ENCODE measurements around the gene VHLL.

VHLL gene

DNA sequence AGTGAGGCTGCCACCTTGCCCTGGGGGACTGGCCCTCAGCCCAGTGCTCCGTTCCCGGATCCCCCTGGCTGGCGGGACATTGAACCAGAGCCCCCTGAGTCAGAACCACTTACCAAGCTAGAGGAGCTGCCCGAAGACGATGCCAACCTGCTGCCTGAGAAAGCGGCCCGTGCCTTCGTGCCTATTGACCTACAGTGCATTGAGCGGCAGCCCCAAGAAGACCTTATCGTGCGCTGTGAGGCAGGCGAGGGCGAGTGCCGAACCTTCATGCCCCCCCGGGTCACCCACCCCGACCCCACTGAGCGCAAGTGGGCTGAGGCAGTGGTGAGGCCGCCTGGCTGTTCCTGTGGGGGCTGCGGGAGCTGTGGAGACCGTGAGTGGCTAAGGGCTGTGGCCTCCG lies 13.7 kb downstream of the VHLL start:
- Histone ChIP-seq H3K4me2 (ENCODE audit: insufficient read depth, low read length, poor library complexity, severe bottlenecking) (no peak overlapping the region), H4K91ac (ENCODE audit: low read depth, low read length, poor library complexity) (no peak overlapping the region), H3K36me3 (replicated peaks in 1 of 2; ENCODE audit: control insufficient read depth in 2 of 2, insufficient read depth in 2 of 2, low read length in 2 of 2) (peaks cover 0 to 6% of the 10 kb centered on the region in 2 donors), H3K14ac (ENCODE audit: low read length) (no peak overlapping the region), H2BK12ac (ENCODE audit: low read length) (no peak overlapping the region), H3K4me1 (ENCODE audit: control insufficient read depth in 2 of 2, insufficient read depth in 1 of 2, low read depth in 1 of 2, low read length in 2 of 2) (peaks cover 11 to 12% of the 10 kb centered on the region in 2 donors), H3K9ac (ENCODE audit: low read depth, low read length, poor library complexity) (peak overlapping the region; percentile 31), H3K18ac (ENCODE audit: low read length) (no peak overlapping the region), H2BK15ac (ENCODE audit: low read length) (no peak overlapping the region), H3K23ac (ENCODE audit: low read depth, low read length, poor library complexity) (no peak overlapping the region), H3K9me3 (replicated peaks in 1 of 2; ENCODE audit: control insufficient read depth in 2 of 2, insufficient read depth in 1 of 2, low read depth in 1 of 2, low read length in 2 of 2) (no peaks in the 10 kb centered on the region), H3K4me3 (ENCODE audit: low read length in 2 of 2) (no peak overlapping the region), H2BK120ac (ENCODE audit: low read depth, low read length) (no peak overlapping the region), H3K79me1 (ENCODE audit: low read depth, low read length) (peaks cover 4% of the 10 kb centered on the region), H2AFZ (ENCODE audit: low read length) (no peak overlapping the region), H3K4ac (ENCODE audit: low read length) (no peak overlapping the region), H3K27me3 (ENCODE audit: control insufficient read depth in 3 of 3, insufficient read depth in 3 of 3, low read depth in 1 of 3, low read length in 3 of 3) (no peaks in the 10 kb centered on the region), H2AK5ac (ENCODE audit: low read depth, low read length) (no peak overlapping the region), H4K8ac (ENCODE audit: low read depth, low read length) (no peak overlapping the region), H3K27ac (replicated peaks; ENCODE audit: low read length) (no peak overlapping the region), H2BK5ac (ENCODE audit: low read length) (no peak overlapping the region)
- no CpG with 5 or more reads among the region's 21 CpGs for WGBS, 2 donors (ENCODE audit: extremely low coverage in 2 of 2, insufficient read length in 2 of 2, insufficient replicate concordance in 1 of 2)
- DNase-seq (ENCODE audit: low spot score) = no peak

DNA sequence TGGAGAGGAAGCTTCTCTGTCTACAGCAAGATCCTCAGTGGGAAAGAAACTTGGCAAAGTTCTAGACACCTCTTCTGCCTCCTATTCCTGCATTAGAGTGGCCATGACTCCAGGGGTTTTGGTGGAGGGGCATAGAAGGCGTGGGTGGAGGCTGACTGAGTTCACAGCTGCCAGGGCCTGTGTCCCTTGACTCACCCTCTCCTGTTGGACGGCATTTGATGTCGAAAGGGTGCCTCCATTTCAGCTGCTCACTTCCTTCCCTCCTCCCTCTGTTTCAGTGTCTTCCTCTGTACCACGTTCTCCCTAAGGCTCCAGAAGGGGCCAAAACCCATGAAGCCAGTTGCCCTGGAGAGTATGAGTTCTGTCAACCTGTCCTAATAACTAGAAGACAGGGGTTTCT lies 14.3 kb downstream of the VHLL start:
- H3K4me1 ChIP-seq (ENCODE audit: control insufficient read depth in 2 of 2, insufficient read depth in 1 of 2, low read depth in 1 of 2, low read length in 2 of 2) = peaks cover 11 to 12% of the 10 kb centered on the region in 2 donors
- no peak for DNase-seq (ENCODE audit: low spot score)
- peaks cover 4 to 13% of the 10 kb centered on the region in 2 donors for H3K36me3 ChIP-seq (replicated peaks in 1 of 2; ENCODE audit: control insufficient read depth in 2 of 2, insufficient read depth in 2 of 2, low read length in 2 of 2)
- no peak overlapping the region for H2BK12ac ChIP-seq (ENCODE audit: low read length)
- no CpG with 5 or more reads among the region's 4 CpGs for WGBS, 2 donors (ENCODE audit: extremely low coverage in 2 of 2, insufficient read length in 2 of 2, insufficient replicate concordance in 1 of 2)
- H3K4ac ChIP-seq (ENCODE audit: low read length) = no peak overlapping the region
- H3K4me3 ChIP-seq (ENCODE audit: low read length in 2 of 2) = peak overlapping the region in 1 of 2 donors; percentile 23
- no peak overlapping the region for H4K91ac ChIP-seq (ENCODE audit: low read depth, low read length, poor library complexity)
- no peak overlapping the region for H4K8ac ChIP-seq (ENCODE audit: low read depth, low read length)
- no peak overlapping the region for H3K27ac ChIP-seq (replicated peaks; ENCODE audit: low read length)
- H2BK5ac ChIP-seq (ENCODE audit: low read length) = no peak overlapping the region
- no peak overlapping the region for H3K23ac ChIP-seq (ENCODE audit: low read depth, low read length, poor library complexity)
- H3K9ac ChIP-seq (ENCODE audit: low read depth, low read length, poor library complexity) = no peak overlapping the region
- no peak overlapping the region for H2BK120ac ChIP-seq (ENCODE audit: low read depth, low read length)
- H2AK5ac ChIP-seq (ENCODE audit: low read depth, low read length) = no peak overlapping the region
- no peak overlapping the region for H3K14ac ChIP-seq (ENCODE audit: low read length)
- no peaks in the 10 kb centered on the region for H3K9me3 ChIP-seq (replicated peaks in 1 of 2; ENCODE audit: control insufficient read depth in 2 of 2, insufficient read depth in 1 of 2, low read depth in 1 of 2, low read length in 2 of 2)
- H3K18ac ChIP-seq (ENCODE audit: low read length) = no peak overlapping the region
- peaks cover 4% of the 10 kb centered on the region for H3K79me1 ChIP-seq (ENCODE audit: low read depth, low read length)
- H3K27me3 ChIP-seq (ENCODE audit: control insufficient read depth in 3 of 3, insufficient read depth in 3 of 3, low read depth in 1 of 3, low read length in 3 of 3) = no peaks in the 10 kb centered on the region
- no peak overlapping the region for H2BK15ac ChIP-seq (ENCODE audit: low read length)
- H2AFZ ChIP-seq (ENCODE audit: low read length) = no peak overlapping the region
- H3K4me2 ChIP-seq (ENCODE audit: insufficient read depth, low read length, poor library complexity, severe bottlenecking) = no peak overlapping the region

DNA sequence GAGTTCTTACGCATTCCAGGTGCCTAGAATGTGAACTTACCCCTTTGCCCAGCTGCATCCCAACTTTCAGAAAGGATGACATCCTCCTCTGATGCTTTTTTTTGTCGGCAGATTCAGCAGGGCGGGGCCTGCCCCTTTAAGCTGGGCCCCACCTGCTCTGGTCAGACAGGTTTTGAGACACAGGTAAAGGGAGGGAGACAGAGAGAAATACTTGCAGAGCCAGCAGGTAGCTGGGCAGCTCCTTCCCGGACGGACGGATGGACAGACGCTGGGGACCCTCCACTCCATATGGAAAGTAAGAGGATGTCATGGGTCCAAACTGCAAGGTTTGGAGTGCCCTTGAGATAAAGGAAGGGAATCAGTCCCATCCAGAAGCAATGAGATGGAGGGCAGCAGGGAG lies 15.0 kb downstream of the VHLL start, which contains the start of gene TMEM79:
TMEM79 (plus strand) TSS at position 214 of the 400 bp plus-strand sequence. CDS start 902 bp downstream, outside the sequence.
- Histone ChIP-seq H4K8ac (ENCODE audit: low read depth, low read length) (peak within 1 kb of the TSS; percentile 19), H3K36me3 (replicated peaks in 1 of 2; ENCODE audit: control insufficient read depth in 2 of 2, insufficient read depth in 2 of 2, low read length in 2 of 2) (peaks cover 6 to 19% of the 10 kb centered on the region in 2 donors), H3K4me2 (ENCODE audit: insufficient read depth, low read length, poor library complexity, severe bottlenecking) (peak within 1 kb of the TSS; percentile 45), H3K4ac (ENCODE audit: low read length) (no peak within 1 kb of the TSS), H3K27me3 (ENCODE audit: control insufficient read depth in 3 of 3, insufficient read depth in 3 of 3, low read depth in 1 of 3, low read length in 3 of 3) (no peaks in the 10 kb centered on the region), H2BK120ac (ENCODE audit: low read depth, low read length) (no peak within 1 kb of the TSS), H2BK5ac (ENCODE audit: low read length) (no peak within 1 kb of the TSS), H3K4me3 (ENCODE audit: low read length in 2 of 2) (peak within 1 kb of the TSS; percentile 79 to 84), H4K91ac (ENCODE audit: low read depth, low read length, poor library complexity) (no peak within 1 kb of the TSS), H3K4me1 (ENCODE audit: control insufficient read depth in 2 of 2, insufficient read depth in 1 of 2, low read depth in 1 of 2, low read length in 2 of 2) (peaks cover 11 to 12% of the 10 kb centered on the region in 2 donors), H3K79me1 (ENCODE audit: low read depth, low read length) (peaks cover 4% of the 10 kb centered on the region), H3K27ac (replicated peaks; ENCODE audit: low read length) (no peak within 1 kb of the TSS), H3K14ac (ENCODE audit: low read length) (no peak within 1 kb of the TSS), H3K23ac (ENCODE audit: low read depth, low read length, poor library complexity) (no peak within 1 kb of the TSS), H3K18ac (ENCODE audit: low read length) (no peak within 1 kb of the TSS), H2AFZ (ENCODE audit: low read length) (peak within 1 kb of the TSS; percentile 96), H2BK12ac (ENCODE audit: low read length) (no peak within 1 kb of the TSS), H3K9ac (ENCODE audit: low read depth, low read length, poor library complexity) (no peak within 1 kb of the TSS), H3K9me3 (replicated peaks in 1 of 2; ENCODE audit: control insufficient read depth in 2 of 2, insufficient read depth in 1 of 2, low read depth in 1 of 2, low read length in 2 of 2) (no peaks in the 10 kb centered on the region), H2AK5ac (ENCODE audit: low read depth, low read length) (no peak within 1 kb of the TSS), H2BK15ac (ENCODE audit: low read length) (no peak within 1 kb of the TSS)
- no CpG with 5 or more reads among the region's 7 CpGs for WGBS, 2 donors (ENCODE audit: extremely low coverage in 2 of 2, insufficient read length in 2 of 2, insufficient replicate concordance in 1 of 2)
- no peak for DNase-seq (ENCODE audit: low spot score)

DNA sequence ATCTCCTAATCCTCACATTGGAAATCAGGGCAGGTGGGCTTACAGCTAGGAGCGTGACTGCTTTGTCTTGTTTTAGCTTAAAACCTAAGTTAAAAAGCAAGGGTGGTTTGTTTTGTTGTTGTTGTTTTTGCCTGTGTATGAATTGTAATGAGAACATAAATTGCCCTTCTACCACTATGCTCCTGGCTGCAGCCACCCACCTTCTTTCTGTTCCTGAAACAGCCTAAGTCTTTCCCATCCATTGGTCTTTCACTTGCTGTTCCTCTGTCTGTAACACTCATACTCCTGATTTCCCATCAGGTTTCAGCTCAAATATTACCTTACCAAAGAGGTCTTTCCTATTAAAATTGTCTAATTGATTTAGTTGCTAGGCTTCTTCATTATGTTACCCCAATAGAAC lies 15.6 kb downstream of the VHLL start:
- Histone ChIP-seq H3K27ac (replicated peaks; ENCODE audit: low read length) (no peak overlapping the region), H2BK15ac (ENCODE audit: low read length) (no peak overlapping the region), H4K91ac (ENCODE audit: low read depth, low read length, poor library complexity) (no peak overlapping the region), H2AFZ (ENCODE audit: low read length) (peak overlapping the region; percentile 96), H4K8ac (ENCODE audit: low read depth, low read length) (peak overlapping the region; percentile 19), H3K36me3 (replicated peaks in 1 of 2; ENCODE audit: control insufficient read depth in 2 of 2, insufficient read depth in 2 of 2, low read length in 2 of 2) (peaks cover 11 to 25% of the 10 kb centered on the region in 2 donors), H2BK5ac (ENCODE audit: low read length) (no peak overlapping the region), H3K4me3 (ENCODE audit: low read length in 2 of 2) (peak overlapping the region; percentile 79 to 84), H3K27me3 (ENCODE audit: control insufficient read depth in 3 of 3, insufficient read depth in 3 of 3, low read depth in 1 of 3, low read length in 3 of 3) (no peaks in the 10 kb centered on the region), H3K4me1 (ENCODE audit: control insufficient read depth in 2 of 2, insufficient read depth in 1 of 2, low read depth in 1 of 2, low read length in 2 of 2) (peaks cover 11 to 12% of the 10 kb centered on the region in 2 donors), H2BK120ac (ENCODE audit: low read depth, low read length) (no peak overlapping the region), H3K4me2 (ENCODE audit: insufficient read depth, low read length, poor library complexity, severe bottlenecking) (peak overlapping the region; percentile 45), H3K4ac (ENCODE audit: low read length) (no peak overlapping the region), H3K14ac (ENCODE audit: low read length) (no peak overlapping the region), H3K9me3 (replicated peaks in 1 of 2; ENCODE audit: control insufficient read depth in 2 of 2, insufficient read depth in 1 of 2, low read depth in 1 of 2, low read length in 2 of 2) (no peaks in the 10 kb centered on the region), H3K9ac (ENCODE audit: low read depth, low read length, poor library complexity) (no peak overlapping the region), H2AK5ac (ENCODE audit: low read depth, low read length) (no peak overlapping the region), H3K79me1 (ENCODE audit: low read depth, low read length) (peaks cover 4% of the 10 kb centered on the region), H3K23ac (ENCODE audit: low read depth, low read length, poor library complexity) (no peak overlapping the region), H2BK12ac (ENCODE audit: low read length) (no peak overlapping the region), H3K18ac (ENCODE audit: low read length) (no peak overlapping the region)
- no CpG with 5 or more reads among the region's 1 CpG for WGBS, 2 donors (ENCODE audit: extremely low coverage in 2 of 2, insufficient read length in 2 of 2, insufficient replicate concordance in 1 of 2)
- no peak for DNase-seq (ENCODE audit: low spot score)
